ENCODE results near the gene MCF2L2. TPM values are rescaled to one million over a fixed set of nuclear protein-coding genes. Genes with fewer than 3 reads are reported as not detected.

MCF2L2 gene
- total and polyA plus RNA-seq, 7 donors = 0.17 to 2.7 (median 0.57) TPM

DNA sequence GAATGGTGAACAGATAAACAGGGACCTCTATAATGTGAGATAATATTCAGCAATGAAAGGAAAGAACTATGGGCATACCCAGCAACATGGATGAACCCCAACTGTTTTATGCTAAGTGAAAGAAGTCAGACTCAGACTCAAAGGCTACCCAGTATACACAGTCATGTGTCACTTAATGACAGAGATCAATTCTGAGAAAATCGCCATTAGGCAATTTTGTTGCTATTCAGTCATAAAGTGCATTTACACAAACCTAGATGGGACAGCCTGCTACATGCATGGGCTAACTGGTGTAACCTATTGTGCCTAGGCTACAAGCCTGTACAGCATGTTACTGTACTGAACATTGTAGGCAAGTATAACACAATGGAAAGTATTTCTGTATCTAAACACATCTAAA, 98.9 kb downstream of the MCF2L2 start:
- ATAC-seq (no peak), DNase-seq (no peak)
- no peaks in the 10 kb centered on the region for H3K4me1 ChIP-seq
- no peaks in the 10 kb centered on the region for H3K36me3 ChIP-seq (ENCODE audit: insufficient read depth in 1 of 2, low read depth in 1 of 2)
- H3K27ac ChIP-seq = no peak overlapping the region
- H3K9me3 ChIP-seq = no peaks in the 10 kb centered on the region
- intact Hi-C loops (cut with DNase I) = loop anchor here in 1 of 2 donors (5.0 kb wide), 1 partner anchor 77 kb away; the partner anchor contains the start of gene B3GNT5
- 92 to 99% (median 94%) methylated on average over 1 of the region's 1 CpG for WGBS, 3 donors
- no peak overlapping the region for H3K4me3 ChIP-seq
- TF ChIP-seq, protein P1, sequence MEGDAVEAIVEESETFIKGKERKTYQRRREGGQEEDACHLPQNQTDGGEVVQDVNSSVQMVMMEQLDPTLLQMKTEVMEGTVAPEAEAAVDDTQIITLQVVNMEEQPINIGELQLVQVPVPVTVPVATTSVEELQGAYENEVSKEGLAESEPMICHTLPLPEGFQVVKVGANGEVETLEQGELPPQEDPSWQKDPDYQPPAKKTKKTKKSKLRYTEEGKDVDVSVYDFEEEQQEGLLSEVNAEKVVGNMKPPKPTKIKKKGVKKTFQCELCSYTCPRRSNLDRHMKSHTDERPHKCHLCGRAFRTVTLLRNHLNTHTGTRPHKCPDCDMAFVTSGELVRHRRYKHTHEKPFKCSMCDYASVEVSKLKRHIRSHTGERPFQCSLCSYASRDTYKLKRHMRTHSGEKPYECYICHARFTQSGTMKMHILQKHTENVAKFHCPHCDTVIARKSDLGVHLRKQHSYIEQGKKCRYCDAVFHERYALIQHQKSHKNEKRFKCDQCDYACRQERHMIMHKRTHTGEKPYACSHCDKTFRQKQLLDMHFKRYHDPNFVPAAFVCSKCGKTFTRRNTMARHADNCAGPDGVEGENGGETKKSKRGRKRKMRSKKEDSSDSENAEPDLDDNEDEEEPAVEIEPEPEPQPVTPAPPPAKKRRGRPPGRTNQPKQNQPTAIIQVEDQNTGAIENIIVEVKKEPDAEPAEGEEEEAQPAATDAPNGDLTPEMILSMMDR (IDR thresholded peaks at IDR 0.05) = no peak
- H3K27me3 ChIP-seq (ENCODE audit: insufficient read depth in 3 of 3, low read length in 2 of 3) = no peaks in the 10 kb centered on the region

- Histone ChIP-seq H3K27ac (no peak overlapping the region), H3K4me1 (no peaks in the 10 kb centered on the region), H3K4me3 (no peak overlapping the region), H3K36me3 (ENCODE audit: insufficient read depth in 1 of 2, low read depth in 1 of 2) (no peaks in the 10 kb centered on the region), H3K27me3 (ENCODE audit: insufficient read depth in 3 of 3, low read length in 2 of 3) (no peaks in the 10 kb centered on the region), H3K9me3 (no peaks in the 10 kb centered on the region)
- TF ChIP-seq, protein P1 (IDR thresholded peaks at IDR 0.05) = no peak
- WGBS, 3 donors = 44 to 79% (median 59%) methylated on average over 1 of the region's 1 CpG
- DNase-seq = no peak
- no peak for ATAC-seq
- intact Hi-C loops (cut with DNase I) = loop anchor here in 1 of 2 donors (5.0 kb wide), 1 partner anchor 77 kb away; the partner anchor contains the start of gene B3GNT5
Measured at GRCh38 chr3:183328823-183329222, 99.6 kb downstream of the MCF2L2 start.

DNA sequence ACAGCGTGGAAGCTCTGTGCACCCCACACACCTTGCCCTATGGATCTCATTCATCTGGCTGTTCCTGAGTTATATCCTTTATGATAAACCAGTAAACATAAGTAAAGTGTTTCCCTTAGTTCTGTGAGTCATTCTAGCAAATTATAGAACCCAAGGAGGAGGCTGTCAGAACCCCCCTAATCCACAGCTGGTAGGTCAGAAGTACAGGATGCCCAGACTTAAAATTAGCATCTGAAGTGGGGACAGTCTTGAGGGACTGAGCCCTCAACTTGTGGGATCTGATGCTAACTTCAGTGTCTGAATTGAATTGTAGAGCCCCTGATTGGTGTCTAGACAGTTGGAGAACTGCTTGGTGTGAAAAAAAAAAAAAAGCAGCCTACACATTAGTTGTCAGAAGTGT, 100.3 kb downstream of the MCF2L2 start:
- intact Hi-C loops (cut with DNase I) = loop anchor here in 1 of 2 donors (5.0 kb wide), 1 partner anchor 76 kb away; the partner anchor contains the start of gene B3GNT5
- TF ChIP-seq, protein P1 (IDR thresholded peaks at IDR 0.05) = no peak
- ATAC-seq = no peak
- Histone ChIP-seq H3K27ac (no peak overlapping the region), H3K27me3 (ENCODE audit: insufficient read depth in 3 of 3, low read length in 2 of 3) (no peaks in the 10 kb centered on the region), H3K4me3 (no peak overlapping the region), H3K9me3 (no peaks in the 10 kb centered on the region), H3K36me3 (ENCODE audit: insufficient read depth in 1 of 2, low read depth in 1 of 2) (no peaks in the 10 kb centered on the region), H3K4me1 (no peaks in the 10 kb centered on the region)
- DNase-seq = no peak
- WGBS, 3 donors = 90 to 96% (median 96%) methylated on average over 1 of the region's 1 CpG

DNA sequence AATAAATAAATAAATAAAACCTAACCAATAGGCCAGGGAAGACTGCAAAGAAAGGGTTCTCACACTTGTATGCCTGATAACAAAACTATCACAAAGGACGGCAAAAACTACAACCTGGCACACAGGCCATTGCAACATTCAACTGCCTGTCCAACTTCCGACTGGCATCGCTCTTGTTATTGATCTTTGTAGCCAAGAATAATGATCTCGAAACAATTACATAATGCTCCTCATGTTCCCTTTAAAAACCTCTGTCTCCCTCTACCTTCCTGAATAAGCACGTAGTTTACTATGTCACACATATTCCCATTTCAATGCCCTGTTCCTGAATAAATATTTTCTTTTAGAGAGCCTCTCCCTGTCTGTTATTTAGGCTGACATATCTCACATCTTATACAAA, 101.1 kb downstream of the MCF2L2 start:
- H3K36me3 ChIP-seq (ENCODE audit: insufficient read depth in 1 of 2, low read depth in 1 of 2) = no peaks in the 10 kb centered on the region
- ATAC-seq (no peak), DNase-seq (no peak)
- H3K4me3 ChIP-seq = no peak overlapping the region
- TF ChIP-seq, protein P1 (IDR thresholded peaks at IDR 0.05) = peak; percentile 13
- no peaks in the 10 kb centered on the region for H3K27me3 ChIP-seq (ENCODE audit: insufficient read depth in 3 of 3, low read length in 2 of 3)
- no peaks in the 10 kb centered on the region for H3K4me1 ChIP-seq
- intact Hi-C loops (cut with DNase I) = loop anchor here in 1 of 2 donors (5.0 kb wide), 1 partner anchor 75 kb away; the partner anchor contains the start of gene B3GNT5
- H3K9me3 ChIP-seq = no peaks in the 10 kb centered on the region
- 45 to 71% (median 46%) methylated on average over 5 of the region's 5 CpGs for WGBS, 3 donors
- no peak overlapping the region for H3K27ac ChIP-seq

- intact Hi-C loops (cut with DNase I) = no loop called here
Measured at GRCh38 chr3:183324083-183324482, 104.3 kb downstream of the MCF2L2 start.

More at GRCh38 chr3:183324083-183324482, 104.3 kb downstream of the MCF2L2 start:
- ATAC-seq (no peak), DNase-seq (no peak)
- no peaks in the 10 kb centered on the region for H3K27me3 ChIP-seq (ENCODE audit: insufficient read depth in 3 of 3, low read length in 2 of 3)
- no peaks in the 10 kb centered on the region for H3K9me3 ChIP-seq
- H3K36me3 ChIP-seq (ENCODE audit: insufficient read depth in 1 of 2, low read depth in 1 of 2) = no peaks in the 10 kb centered on the region
- H3K4me3 ChIP-seq = no peak overlapping the region
- H3K4me1 ChIP-seq = no peaks in the 10 kb centered on the region
- WGBS, 3 donors = 83 to 97% (median 85%) methylated on average over 5 of the region's 5 CpGs
- TF ChIP-seq, protein P1 (IDR thresholded peaks at IDR 0.05) = no peak
- H3K27ac ChIP-seq = no peak overlapping the region
